H54 (cell line): ENCODE data around the gene CDHR3.

Experiments
- DNase-seq: peaks from one replicate; pipeline ENCODE4 v3.0.0; 2011; ENCODE audit warnings: low spot score, mixed read lengths; ENCODE audit not compliant: insufficient read length
- FAIRE-seq: peaks from 3 replicates; lab custom pipeline; 2011; peaks lifted over from hg19 to GRCh38; lab: Jason Lieb, UNC
- POLR2A ChIP-seq: IDR thresholded peaks from 2 replicates; pipeline ENCODE4 v1.6.1; 2011; ENCODE audit warnings: low read depth, mild to moderate bottlenecking, low read length

Gene CDHR3

DNA sequence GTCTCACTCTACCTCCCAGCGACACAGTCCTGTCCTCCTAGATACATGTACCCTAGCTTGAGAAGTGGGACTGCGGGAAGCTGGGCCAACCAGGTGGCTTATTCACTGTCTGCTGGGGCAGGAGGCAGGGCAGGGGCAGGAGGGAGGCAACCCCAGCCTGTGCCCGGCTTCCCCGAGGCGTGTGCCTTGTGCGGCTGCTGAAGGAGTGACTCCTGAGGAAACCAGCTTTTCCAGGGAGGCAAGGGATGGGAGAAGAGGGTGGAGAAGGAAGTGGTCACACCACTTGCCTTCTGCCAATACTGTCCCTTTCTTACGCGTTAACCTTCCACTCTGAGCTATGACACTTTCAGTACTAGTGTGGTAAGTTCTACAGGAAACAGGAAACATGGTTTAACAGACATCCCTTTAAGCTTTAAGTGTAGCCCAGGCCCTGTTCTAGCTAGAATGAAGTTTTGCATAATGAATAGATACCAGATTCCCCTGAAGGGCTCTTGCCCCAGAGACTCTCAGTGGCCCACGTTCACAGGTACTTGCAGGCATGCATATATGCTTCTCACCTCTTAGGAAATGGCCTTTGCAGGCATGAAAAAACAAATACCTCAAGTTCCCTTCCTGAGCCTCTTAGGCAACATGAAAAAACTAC, 108.4 kb downstream of the CDHR3 start:
- no peak for TF ChIP-seq POLR2A
- FAIRE-seq: no peak
- DNase-seq: no peak

GRCh38 chr7:106071999-106072714, 109.1 kb downstream of the CDHR3 start:
- DNase-seq: no peak
- no peak for FAIRE-seq
- no peak for TF ChIP-seq POLR2A

DNA sequence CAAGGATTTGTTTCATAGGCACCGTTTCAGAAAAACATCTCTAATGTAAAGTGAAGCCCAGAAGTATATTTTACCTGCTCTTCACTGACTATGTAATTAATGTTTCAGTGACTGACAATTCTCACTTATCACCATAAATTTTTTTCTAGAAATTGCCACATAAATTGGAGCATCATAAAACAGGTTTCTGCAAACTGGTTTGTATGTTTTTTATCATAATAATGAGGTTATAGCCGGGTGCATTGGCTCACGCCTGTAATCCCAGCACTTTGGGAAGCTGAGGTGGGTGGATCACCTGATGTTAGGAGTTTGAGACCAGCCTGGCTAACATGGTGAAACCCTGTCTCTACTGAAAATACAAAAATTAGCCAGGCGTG, 109.6 kb downstream of the CDHR3 start:
- no peak for DNase-seq
- no peak for FAIRE-seq
- no peak for TF ChIP-seq POLR2A

- no peak for FAIRE-seq
- TF ChIP-seq POLR2A: no peak
- DNase-seq: no peak
These were observed 110.6 kb downstream of the CDHR3 start for GRCh38 chr7:106073701-106074100.

GRCh38 chr7:106074257-106074656, 111.2 kb downstream of the CDHR3 start:
- no peak for FAIRE-seq
- no peak for TF ChIP-seq POLR2A
- no peak for DNase-seq

- DNase-seq (no peak), FAIRE-seq (no peak)
- TF ChIP-seq POLR2A: no peak
These were observed 112.9 kb downstream of the CDHR3 start for GRCh38 chr7:106075937-106076336.

DNA sequence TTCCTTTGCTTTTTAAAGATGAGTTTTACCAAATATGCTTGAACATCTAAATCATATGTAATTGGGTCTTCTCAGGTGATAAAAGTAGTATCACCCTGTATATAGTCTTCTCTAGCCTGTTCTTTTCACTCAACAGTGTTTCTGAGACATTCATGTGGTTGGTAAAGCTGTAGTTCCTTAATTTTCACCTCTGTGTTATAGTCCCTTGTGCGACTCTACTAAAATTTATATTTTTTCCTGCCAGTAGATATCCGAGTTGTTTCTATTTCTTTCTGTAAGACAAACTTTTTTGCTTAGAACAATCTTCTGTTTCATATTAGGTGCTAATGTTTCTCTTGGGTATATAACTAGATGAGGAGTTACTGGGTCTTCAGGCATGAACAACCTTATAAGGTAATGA, 113.5 kb downstream of the CDHR3 start:
- no peak for TF ChIP-seq POLR2A
- DNase-seq (no peak), FAIRE-seq (no peak)

DNA sequence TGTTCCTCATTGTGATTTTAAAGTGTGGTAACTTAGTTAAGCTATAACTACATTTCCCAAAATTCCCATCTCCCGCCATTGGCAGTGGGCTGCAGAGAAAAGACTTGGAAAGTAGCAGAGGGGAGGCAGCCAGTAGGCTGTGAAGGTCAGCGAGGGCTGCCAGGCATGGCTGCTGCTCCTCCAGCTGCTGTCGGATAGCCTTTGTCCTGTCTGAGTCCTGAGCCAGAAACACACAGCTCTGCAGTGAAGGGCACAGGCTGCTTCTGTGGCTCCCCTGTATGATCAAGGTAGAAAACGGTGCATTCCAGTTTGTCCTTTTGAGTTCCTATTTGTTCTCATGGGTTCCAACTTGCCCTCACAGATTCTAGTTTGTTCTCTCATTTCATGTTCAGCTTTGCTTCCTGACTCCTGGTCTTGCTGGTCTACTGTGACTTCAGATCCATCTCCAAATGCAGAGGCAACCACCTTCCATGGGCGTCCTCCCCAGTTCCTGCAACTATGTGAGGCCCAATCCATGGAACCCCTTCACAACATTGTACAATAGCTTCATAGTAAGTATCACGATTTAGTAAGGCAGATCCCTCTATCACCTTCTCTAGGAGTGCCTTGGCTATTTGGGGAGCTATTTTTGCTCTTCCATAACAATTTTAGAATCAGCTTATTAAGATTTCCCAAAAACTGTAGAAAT, 117.4 kb downstream of the CDHR3 start:
- FAIRE-seq (no peak), DNase-seq (no peak)
- TF ChIP-seq POLR2A: no peak

DNA sequence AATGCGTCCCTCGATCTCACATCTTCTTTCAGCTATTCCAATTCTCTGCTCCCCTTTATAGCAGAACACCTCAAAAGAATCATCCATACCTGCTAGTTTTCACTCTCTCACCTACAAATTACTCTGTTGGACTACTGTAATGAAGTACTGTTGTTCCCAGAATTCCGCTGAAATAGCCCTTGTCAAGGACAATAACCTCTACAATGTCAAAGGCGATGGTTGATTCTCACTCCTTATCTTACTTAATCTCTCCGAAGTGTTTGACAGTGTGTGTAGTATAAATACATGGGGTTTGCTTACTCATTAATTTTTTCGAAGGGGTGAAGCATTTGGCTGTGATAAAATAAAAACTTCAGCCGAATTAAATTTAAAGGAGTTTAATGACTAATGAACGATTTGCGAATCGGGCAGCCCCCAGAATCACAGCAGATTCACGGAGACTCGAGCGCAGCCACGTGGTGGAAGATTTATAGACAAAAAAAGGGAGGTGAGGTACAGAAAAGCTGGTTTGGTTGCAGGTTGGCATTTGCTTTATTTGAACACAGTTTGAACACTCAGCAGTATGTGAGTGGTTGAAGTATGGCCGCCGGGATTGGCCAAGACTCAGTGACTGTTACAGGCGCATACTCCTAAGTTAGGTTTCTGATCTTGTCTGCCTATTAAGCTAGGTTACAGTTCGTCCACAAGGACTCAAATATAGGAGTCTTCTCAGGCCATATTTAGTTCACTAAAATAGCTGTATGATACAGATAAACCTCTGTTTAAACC, 119.2 kb downstream of the CDHR3 start:
- FAIRE-seq (no peak), DNase-seq (no peak)
- TF ChIP-seq POLR2A: no peak
